Measurements from ENCODE around the gene NPAS3.

Gene NPAS3

GRCh38 chr14:33693237-33693636, 754.6 kb downstream of the NPAS3 start:
- H3K9me3 Mint-ChIP-seq, result no peaks in the 10 kb centered on the region

GRCh38 chr14:33696165-33696564, 757.5 kb downstream of the NPAS3 start:
- no peak overlapping the region for H3K4me3 Mint-ChIP-seq
- no peak overlapping the region for H3K27ac Mint-ChIP-seq
- peaks cover 8% of the 10 kb centered on the region for H3K27me3 Mint-ChIP-seq (ENCODE audit: low read depth)
- peaks cover 4% of the 10 kb centered on the region for H3K4me1 Mint-ChIP-seq
- no peaks in the 10 kb centered on the region for H3K36me3 Mint-ChIP-seq (ENCODE audit: low read depth)
- no peak for TF ChIP-seq CTCF (IDR thresholded peaks at IDR 0.05; ENCODE audit: unreplicated experiment in 3 of 3)
- H3K9me3 Mint-ChIP-seq, result no peaks in the 10 kb centered on the region

More at GRCh38 chr14:33693237-33693636, 754.6 kb downstream of the NPAS3 start:
- TF ChIP-seq CTCF (IDR thresholded peaks at IDR 0.05; ENCODE audit: unreplicated experiment in 3 of 3), result no peak
- peaks cover 3% of the 10 kb centered on the region for H3K27me3 Mint-ChIP-seq (ENCODE audit: low read depth)
- no peak overlapping the region for H3K27ac Mint-ChIP-seq
- no peak overlapping the region for H3K4me3 Mint-ChIP-seq
- no peaks in the 10 kb centered on the region for H3K36me3 Mint-ChIP-seq (ENCODE audit: low read depth)
- no peaks in the 10 kb centered on the region for H3K4me1 Mint-ChIP-seq

GRCh38 chr14:33699300-33699983, 760.8 kb downstream of the NPAS3 start:
- Mint-ChIP-seq H3K4me3 (no peak overlapping the region), H3K27ac (no peak overlapping the region), H3K27me3 (ENCODE audit: low read depth) (peaks cover 5% of the 10 kb centered on the region), H3K36me3 (ENCODE audit: low read depth) (no peaks in the 10 kb centered on the region), H3K9me3 (no peaks in the 10 kb centered on the region), H3K4me1 (peaks cover 4% of the 10 kb centered on the region)
- no peak for TF ChIP-seq CTCF (IDR thresholded peaks at IDR 0.05; ENCODE audit: unreplicated experiment in 3 of 3)

GRCh38 chr14:33700052-33700451, 761.4 kb downstream of the NPAS3 start:
- Mint-ChIP-seq H3K4me1 (peaks cover 4% of the 10 kb centered on the region), H3K27me3 (ENCODE audit: low read depth) (peaks cover 5% of the 10 kb centered on the region), H3K27ac (no peak overlapping the region), H3K9me3 (no peaks in the 10 kb centered on the region), H3K4me3 (no peak overlapping the region), H3K36me3 (ENCODE audit: low read depth) (no peaks in the 10 kb centered on the region)
- TF ChIP-seq CTCF (IDR thresholded peaks at IDR 0.05; ENCODE audit: unreplicated experiment in 3 of 3), result no peak

- H3K4me1 Mint-ChIP-seq, result peaks cover 4% of the 10 kb centered on the region
- H3K27me3 Mint-ChIP-seq (ENCODE audit: low read depth), result peaks cover 5% of the 10 kb centered on the region
- H3K36me3 Mint-ChIP-seq (ENCODE audit: low read depth), result no peaks in the 10 kb centered on the region
- H3K27ac Mint-ChIP-seq, result no peak overlapping the region
- no peak for TF ChIP-seq CTCF (IDR thresholded peaks at IDR 0.05; ENCODE audit: unreplicated experiment in 3 of 3)
- no peaks in the 10 kb centered on the region for H3K9me3 Mint-ChIP-seq
- no peak overlapping the region for H3K4me3 Mint-ChIP-seq
Observed at GRCh38 chr14:33702293-33702692, 763.6 kb downstream of the NPAS3 start.

- Mint-ChIP-seq H3K4me3 (no peak overlapping the region), H3K4me1 (peaks cover 4% of the 10 kb centered on the region), H3K9me3 (no peaks in the 10 kb centered on the region), H3K27me3 (ENCODE audit: low read depth) (peaks cover 3% of the 10 kb centered on the region), H3K36me3 (ENCODE audit: low read depth) (no peaks in the 10 kb centered on the region), H3K27ac (no peak overlapping the region)
- no peak for TF ChIP-seq CTCF (IDR thresholded peaks at IDR 0.05; ENCODE audit: unreplicated experiment in 3 of 3)
Observed at GRCh38 chr14:33704481-33704880, 765.8 kb downstream of the NPAS3 start.

Data from nephron (organoid).